Testis (tissue), 2 donors: ENCODE results near the gene SIPA1.

Experiments used
- CTCF ChIP-seq, 3 experiments: fragments of 450-650 bp in 2 of 3; fragments of 200-600 bp in 1 of 3; sonication (generic) in 1 of 3; IDR thresholded peaks; one replicate each; pipeline ENCODE4 v1.5.1; 2016 to 2019; ENCODE audit warnings: antibody characterized with exemption in 3 of 3, mild to moderate bottlenecking in 2 of 3, moderate library complexity in 1 of 3
- POLR2A ChIP-seq: fragments of 450-650 bp; IDR thresholded peaks from one replicate; pipeline ENCODE4 v1.6.1; 2017; ENCODE audit warnings: antibody characterized with exemption, mild to moderate bottlenecking, moderate library complexity

- TF ChIP-seq CTCF (IDR thresholded peaks at IDR 0.05) (no peak), POLR2A (no peak)
Measured at GRCh38 chr11:65595543-65596281, 42.2 kb upstream of the SIPA1 start, which contains the start of gene KCNK7.
